Mesothelial cell of epicardium (in vitro differentiated cells): ENCODE data around the gene LRMDA. TPM values are rescaled to one million over a fixed set of nuclear protein-coding genes. Genes with fewer than 3 reads are reported as not detected.

Experiments used
- DNase-seq, 2 experiments: peaks; one replicate each; pipeline ENCODE4 v3.0.0; 2021; ENCODE audit warnings: low spot score in 2 of 2; ENCODE audit not compliant: unreplicated experiment in 2 of 2
- H3K27ac Mint-ChIP-seq: 2 replicates; pipeline ENCODE4 v1.8.0; 2021; ENCODE audit warnings: mixed read lengths
- H3K27me3 Mint-ChIP-seq: 2 replicates; pipeline ENCODE4 v1.8.0; 2021; ENCODE audit warnings: low read depth, mixed read lengths
- H3K36me3 Mint-ChIP-seq: 2 replicates; pipeline ENCODE4 v1.8.0; 2021; ENCODE audit warnings: mixed read lengths
- H3K4me1 Mint-ChIP-seq: 2 replicates; pipeline ENCODE4 v1.8.0; 2021; ENCODE audit warnings: mixed read lengths
- H3K4me3 Mint-ChIP-seq: 2 replicates; pipeline ENCODE4 v1.8.0; 2021; ENCODE audit warnings: mild to moderate bottlenecking, moderate library complexity, mixed read lengths
- H3K9me3 Mint-ChIP-seq: 2 replicates; pipeline ENCODE4 v1.8.0; 2021; ENCODE audit warnings: mixed read lengths
- total RNA-seq: library from RNA; stranded (reverse); gene quantifications from 3 replicates; pipeline ENCODE4 v1.2.1, GENCODE V29; 2021
- TF ChIP-seq, protein P1 (sequence below): fragments of 200-600 bp; sonication (generic); IDR thresholded peaks from one replicate; pipeline ENCODE4 v1.5.0; 2021; ENCODE audit warnings: antibody characterized with exemption; ENCODE audit not compliant: unreplicated experiment

Gene LRMDA
- total RNA-seq, 1 donor from 2014 or later, result 2.0 TPM

DNA sequence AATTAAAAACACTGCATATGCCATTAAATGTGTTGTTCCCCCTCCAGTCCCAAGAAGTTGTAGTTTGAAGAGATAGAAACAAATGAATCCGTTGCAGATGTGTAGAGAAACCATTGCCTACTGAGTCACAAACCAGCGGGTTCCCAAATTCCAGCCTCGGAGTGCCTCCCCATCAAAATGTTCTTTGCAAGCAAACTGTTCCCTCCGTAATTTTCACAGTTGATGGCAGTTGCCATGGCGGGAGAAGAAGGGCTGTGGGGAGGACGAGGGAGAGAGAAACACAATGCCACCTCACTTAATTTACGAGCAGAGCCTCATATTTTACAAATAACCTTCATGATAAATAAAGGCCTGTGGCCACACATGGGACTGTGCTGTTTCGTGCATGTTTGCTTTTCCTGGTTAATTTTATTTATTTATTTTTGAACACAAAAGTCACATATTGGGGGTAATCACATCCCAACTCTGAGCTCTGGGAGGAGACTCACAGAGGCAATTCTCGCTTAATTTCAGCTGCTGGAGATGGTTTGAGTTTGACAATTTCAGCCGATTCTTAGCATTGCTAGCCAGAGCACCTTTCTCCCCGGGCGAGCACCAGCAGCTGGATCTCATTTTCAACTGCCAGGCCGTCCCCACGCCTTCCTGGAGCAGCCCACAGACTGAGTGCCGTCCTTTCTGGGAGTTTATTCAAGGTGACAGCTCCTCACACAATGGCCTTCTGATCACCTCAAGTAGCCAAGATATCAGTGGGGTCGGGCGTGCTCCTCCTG, 1122.0 kb downstream of the LRMDA start:
- Mint-ChIP-seq H3K4me1 (peaks cover 42% of the 10 kb centered on the region), H3K9me3 (no peaks in the 10 kb centered on the region), H3K27ac (no peak overlapping the region), H3K27me3 (peaks cover 3% of the 10 kb centered on the region), H3K4me3 (no peak overlapping the region), H3K36me3 (no peaks in the 10 kb centered on the region)
- TF ChIP-seq, protein P1, sequence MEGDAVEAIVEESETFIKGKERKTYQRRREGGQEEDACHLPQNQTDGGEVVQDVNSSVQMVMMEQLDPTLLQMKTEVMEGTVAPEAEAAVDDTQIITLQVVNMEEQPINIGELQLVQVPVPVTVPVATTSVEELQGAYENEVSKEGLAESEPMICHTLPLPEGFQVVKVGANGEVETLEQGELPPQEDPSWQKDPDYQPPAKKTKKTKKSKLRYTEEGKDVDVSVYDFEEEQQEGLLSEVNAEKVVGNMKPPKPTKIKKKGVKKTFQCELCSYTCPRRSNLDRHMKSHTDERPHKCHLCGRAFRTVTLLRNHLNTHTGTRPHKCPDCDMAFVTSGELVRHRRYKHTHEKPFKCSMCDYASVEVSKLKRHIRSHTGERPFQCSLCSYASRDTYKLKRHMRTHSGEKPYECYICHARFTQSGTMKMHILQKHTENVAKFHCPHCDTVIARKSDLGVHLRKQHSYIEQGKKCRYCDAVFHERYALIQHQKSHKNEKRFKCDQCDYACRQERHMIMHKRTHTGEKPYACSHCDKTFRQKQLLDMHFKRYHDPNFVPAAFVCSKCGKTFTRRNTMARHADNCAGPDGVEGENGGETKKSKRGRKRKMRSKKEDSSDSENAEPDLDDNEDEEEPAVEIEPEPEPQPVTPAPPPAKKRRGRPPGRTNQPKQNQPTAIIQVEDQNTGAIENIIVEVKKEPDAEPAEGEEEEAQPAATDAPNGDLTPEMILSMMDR, result no peak
- no peak for DNase-seq

GRCh38 chr10:76554033-76554408, 1122.6 kb downstream of the LRMDA start:
- H3K27ac Mint-ChIP-seq, result no peak overlapping the region
- DNase-seq, result no peak

DNA sequence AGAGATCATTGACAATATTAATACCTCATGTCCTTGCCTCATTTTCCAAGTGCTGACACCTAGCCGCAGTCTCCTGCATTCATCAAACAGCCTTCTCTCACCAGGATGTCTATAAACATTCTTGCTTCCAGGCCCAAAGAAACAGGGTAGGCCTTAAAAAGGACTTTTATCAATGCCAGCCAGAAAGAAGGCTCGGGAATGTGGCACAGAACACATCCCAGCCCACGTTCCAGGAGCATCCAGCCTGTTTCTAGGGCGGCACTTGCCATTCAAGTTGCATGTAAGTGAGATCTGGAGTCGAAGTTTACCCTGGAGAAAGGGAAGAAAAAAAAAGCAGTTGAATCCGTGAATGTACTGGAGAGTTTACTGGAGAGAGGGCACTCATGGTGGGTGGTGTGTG, 1123.1 kb downstream of the LRMDA start:
- TF ChIP-seq, protein P1, result no peak
- Mint-ChIP-seq H3K27me3 (no peaks in the 10 kb centered on the region), H3K4me3 (no peak overlapping the region), H3K36me3 (no peaks in the 10 kb centered on the region), H3K9me3 (no peaks in the 10 kb centered on the region), H3K27ac (no peak overlapping the region), H3K4me1 (peaks cover 45% of the 10 kb centered on the region)
- DNase-seq, result no peak

More at GRCh38 chr10:76554033-76554408, 1122.6 kb downstream of the LRMDA start:
- peaks cover 2% of the 10 kb centered on the region for H3K27me3 Mint-ChIP-seq
- TF ChIP-seq, protein P1, result no peak
- H3K36me3 Mint-ChIP-seq, result no peaks in the 10 kb centered on the region
- no peak overlapping the region for H3K4me3 Mint-ChIP-seq
- H3K9me3 Mint-ChIP-seq, result no peaks in the 10 kb centered on the region
- H3K4me1 Mint-ChIP-seq, result peaks cover 43% of the 10 kb centered on the region

DNA sequence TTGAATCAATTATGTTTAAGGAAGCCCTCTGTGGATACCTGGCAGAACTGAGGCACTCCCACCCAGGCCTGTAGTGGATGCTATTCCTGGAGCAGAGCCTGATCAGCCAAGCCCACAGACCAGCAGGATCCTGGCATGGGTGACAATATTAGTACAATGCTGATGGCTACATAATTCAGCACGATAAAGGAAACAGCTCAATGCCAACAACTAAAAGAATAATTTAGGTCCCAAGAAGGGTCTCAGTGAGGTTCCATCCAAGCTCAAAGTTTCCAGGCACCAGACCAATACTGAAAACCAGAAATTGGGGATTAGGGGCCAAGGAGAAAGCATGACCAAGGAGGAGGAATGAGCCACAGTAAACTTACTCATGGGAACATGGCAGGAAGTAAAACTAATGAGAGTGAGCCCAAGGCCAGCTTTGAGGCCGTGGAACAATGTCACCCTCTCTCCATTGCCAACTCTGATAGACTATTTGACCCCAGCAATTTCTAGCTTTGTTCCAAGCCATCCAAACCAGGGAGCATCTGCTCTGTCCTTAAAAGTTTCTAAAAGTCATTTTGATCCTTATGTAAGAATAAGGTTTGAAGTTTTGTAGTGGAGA, 1123.7 kb downstream of the LRMDA start:
- no peaks in the 10 kb centered on the region for H3K27me3 Mint-ChIP-seq
- H3K4me1 Mint-ChIP-seq, result peaks cover 52% of the 10 kb centered on the region
- no peak for DNase-seq
- H3K9me3 Mint-ChIP-seq, result no peaks in the 10 kb centered on the region
- H3K36me3 Mint-ChIP-seq, result no peaks in the 10 kb centered on the region
- no peak overlapping the region for H3K4me3 Mint-ChIP-seq
- TF ChIP-seq, protein P1, result no peak
- H3K27ac Mint-ChIP-seq, result no peak overlapping the region

- H3K9me3 Mint-ChIP-seq, result no peaks in the 10 kb centered on the region
Measured at GRCh38 chr10:76557366-76557765, 1125.9 kb downstream of the LRMDA start.

More at GRCh38 chr10:76557366-76557765, 1125.9 kb downstream of the LRMDA start:
- H3K4me3 Mint-ChIP-seq, result no peak overlapping the region
- DNase-seq, result no peak
- no peaks in the 10 kb centered on the region for H3K36me3 Mint-ChIP-seq
- no peaks in the 10 kb centered on the region for H3K27me3 Mint-ChIP-seq
- H3K4me1 Mint-ChIP-seq, result peaks cover 45% of the 10 kb centered on the region
- H3K27ac Mint-ChIP-seq, result no peak overlapping the region
- TF ChIP-seq, protein P1, result no peak
